ENCODE measurements around the gene BMPR1B.

BMPR1B gene

DNA sequence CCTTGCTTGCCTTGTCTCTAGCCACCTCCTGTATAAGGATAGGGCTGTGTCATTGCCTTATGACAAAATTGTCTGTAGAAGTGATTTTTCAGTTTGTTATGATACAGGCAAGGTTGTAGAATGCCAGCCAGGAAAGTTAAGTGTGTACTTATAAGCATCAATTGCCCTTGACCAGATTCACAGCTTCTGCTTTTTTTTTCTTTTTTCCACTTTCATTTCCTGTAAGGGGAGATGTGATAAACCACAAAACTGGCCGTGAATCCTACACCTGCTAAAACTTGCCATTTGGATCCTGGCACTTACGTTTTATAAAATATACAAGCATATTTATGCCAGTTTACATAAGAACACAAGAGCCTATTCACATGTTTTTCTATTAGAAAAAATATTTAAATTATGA lies 35.0 kb upstream of the BMPR1B start:
- DNase-seq (ENCODE audit: low read depth): no peak
- TF ChIP-seq CTCF (IDR thresholded peaks at IDR 0.05; ENCODE audit: low read length, missing control alignments): no peak
- no peak overlapping the region for H3K4me3 ChIP-seq (replicated peaks; ENCODE audit: low read depth, low read length)

- no peak overlapping the region for H3K4me3 ChIP-seq (replicated peaks; ENCODE audit: low read depth, low read length)
- DNase-seq (ENCODE audit: low read depth): no peak
- no peak for TF ChIP-seq CTCF (IDR thresholded peaks at IDR 0.05; ENCODE audit: low read length, missing control alignments)
Observed at GRCh38 chr4:94724016-94724790, 33.6 kb upstream of the BMPR1B start.

GRCh38 chr4:94726524-94727123 lies 31.1 kb upstream of the BMPR1B start:
- DNase-seq (ENCODE audit: low read depth): no peak
- no peak for TF ChIP-seq CTCF (IDR thresholded peaks at IDR 0.05; ENCODE audit: low read length, missing control alignments)
- no peak overlapping the region for H3K4me3 ChIP-seq (replicated peaks; ENCODE audit: low read depth, low read length)

GRCh38 chr4:94728056-94728766 lies 29.5 kb upstream of the BMPR1B start:
- DNase-seq (ENCODE audit: low read depth): no peak
- TF ChIP-seq CTCF (IDR thresholded peaks at IDR 0.05; ENCODE audit: low read length, missing control alignments): no peak
- no peak overlapping the region for H3K4me3 ChIP-seq (replicated peaks; ENCODE audit: low read depth, low read length)

DNA sequence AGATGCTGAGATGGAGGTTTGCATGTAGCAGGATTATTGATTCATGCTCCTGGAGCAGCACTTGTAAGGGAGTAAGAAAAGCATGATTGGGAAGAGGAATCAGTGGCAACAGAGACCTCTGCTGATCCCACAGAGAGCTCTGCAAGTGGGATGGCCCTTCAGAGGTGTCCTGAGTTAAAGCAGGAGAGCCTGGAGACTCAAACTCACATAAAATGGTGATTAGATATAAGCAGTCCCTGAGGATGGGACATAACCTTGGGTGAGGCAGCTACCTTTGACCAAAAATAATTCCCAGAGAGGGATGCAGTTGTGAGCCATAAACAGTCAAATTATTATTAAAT lies 25.4 kb upstream of the BMPR1B start:
- H3K4me3 ChIP-seq (replicated peaks; ENCODE audit: low read depth, low read length): no peak overlapping the region
- DNase-seq (ENCODE audit: low read depth): no peak
- TF ChIP-seq CTCF (IDR thresholded peaks at IDR 0.05; ENCODE audit: low read length, missing control alignments): no peak

DNA sequence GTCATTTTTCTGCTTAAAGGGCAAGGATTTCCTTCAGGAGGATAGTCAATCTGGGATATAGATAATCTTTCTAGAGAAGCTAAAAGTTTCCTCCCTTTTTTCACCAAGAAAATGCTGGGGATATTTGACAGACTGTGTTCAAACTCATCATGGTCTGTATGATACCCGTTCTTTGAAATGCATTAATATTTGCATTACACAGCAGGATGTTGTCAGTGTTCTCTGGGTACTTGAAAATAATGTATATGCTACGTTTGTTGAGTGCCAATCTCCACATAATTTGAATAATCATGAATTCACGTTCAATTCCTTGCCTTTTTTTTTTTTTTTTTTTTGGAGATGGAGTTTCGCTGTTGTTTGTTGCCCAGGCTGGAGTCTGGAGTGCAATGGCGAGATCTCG lies 18.0 kb upstream of the BMPR1B start:
- no peak for DNase-seq (ENCODE audit: low read depth)
- no peak for TF ChIP-seq CTCF (IDR thresholded peaks at IDR 0.05; ENCODE audit: low read length, missing control alignments)

More for the DNA sequence above, 18.0 kb upstream of the BMPR1B start:
- no peak overlapping the region for H3K4me3 ChIP-seq (replicated peaks; ENCODE audit: low read depth, low read length)
